NCI-H187 treated with DMSO at 0.1 percent for 48 hours (cell line): ENCODE measurements around the gene APBB2.

ENCODE experiments used
- DNase-seq: peaks from one replicate; lab custom pipeline; 2025; lab: John Stamatoyannopoulos, UW

The APBB2 gene

DNA sequence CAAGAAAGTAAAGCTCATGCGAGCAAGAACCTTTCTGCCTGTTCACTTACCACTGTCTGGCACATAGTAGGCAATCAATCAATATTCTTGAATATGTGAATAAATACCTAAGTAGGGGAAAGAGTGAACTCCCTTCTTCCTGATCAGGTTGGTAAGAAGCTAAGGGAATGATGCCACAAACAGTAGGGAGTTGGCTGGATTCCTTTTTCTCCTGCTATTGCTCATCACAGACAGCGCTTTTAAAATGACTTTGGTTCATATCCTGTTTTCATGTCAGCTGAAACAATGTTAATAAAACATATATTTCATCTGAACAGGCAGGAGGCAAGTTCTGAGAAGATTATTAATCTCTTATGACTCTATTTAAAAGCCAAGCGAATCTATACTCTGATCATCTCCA is 365.4 kb downstream of the APBB2 start:
- DNase-seq = no peak

DNA sequence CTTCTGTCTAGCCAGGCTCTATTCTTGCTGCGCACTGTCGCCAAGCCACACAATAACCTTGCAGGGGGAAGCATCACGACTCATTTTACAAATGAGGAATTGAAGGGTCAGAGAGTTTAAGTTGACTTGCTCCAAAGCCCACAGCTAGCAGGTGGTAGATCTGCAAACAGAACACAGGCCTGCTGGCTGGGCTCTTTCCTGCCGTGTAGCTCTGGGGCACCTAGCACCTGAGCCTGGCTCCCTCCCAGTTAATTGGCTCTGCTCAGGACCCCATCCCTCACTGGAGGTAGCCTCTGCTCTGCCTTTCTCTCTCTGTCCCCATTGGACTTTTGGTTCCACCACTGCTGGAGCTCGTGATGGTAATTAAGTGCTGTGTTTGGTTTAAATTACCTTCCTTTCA is 366.1 kb downstream of the APBB2 start:
- no peak for DNase-seq

DNA sequence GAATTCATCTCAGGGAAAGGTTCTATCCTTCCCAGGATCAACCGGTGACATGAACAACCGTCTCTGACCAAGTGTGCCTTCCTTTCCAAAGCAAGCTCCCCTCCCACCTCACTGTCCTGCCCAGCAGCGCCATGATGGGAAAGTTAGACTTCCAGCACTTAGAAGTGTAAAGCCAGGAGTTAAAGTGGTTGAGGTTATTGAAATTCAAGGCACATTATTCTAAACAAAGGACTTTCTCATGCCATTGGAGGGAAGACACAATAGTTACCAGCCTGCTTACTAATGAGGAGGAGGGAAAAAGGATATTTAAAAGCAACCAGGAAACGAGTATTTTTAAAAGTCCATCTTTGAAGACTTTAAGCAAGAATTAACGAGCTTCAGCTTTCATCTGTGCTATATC is 367.8 kb downstream of the APBB2 start:
- DNase-seq = no peak

DNA sequence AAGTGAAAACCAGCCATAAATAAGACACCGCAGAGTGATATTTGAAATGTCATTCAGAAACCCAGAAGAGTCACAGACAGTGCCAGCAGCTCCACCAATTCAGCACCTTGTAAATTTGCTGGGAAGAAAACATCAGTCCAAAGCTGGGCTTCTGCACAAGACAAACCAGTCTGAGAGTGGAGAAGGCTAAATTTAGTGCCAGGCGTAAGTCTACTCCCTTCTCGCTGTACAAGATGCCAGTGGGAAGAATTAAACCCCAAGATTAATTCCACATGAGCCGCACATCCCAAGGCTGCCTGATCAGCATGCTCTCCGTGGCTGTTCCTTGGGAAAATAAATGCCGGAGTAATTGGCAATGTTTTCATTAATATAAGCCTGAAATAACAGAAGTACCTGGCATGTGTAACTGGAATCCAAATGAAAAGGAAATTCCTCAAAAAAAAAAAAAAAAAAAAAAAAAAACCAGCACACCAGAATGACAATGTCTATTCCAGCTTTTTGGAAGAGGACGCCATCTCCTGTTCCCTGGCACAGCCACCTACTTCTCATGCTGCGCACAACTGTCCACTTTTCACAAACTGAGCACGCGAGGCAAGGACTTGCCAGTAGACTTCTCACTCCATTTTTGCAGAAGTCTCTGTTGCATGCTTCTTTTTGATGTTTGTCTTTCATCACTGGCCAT is 369.0 kb downstream of the APBB2 start:
- DNase-seq = no peak

DNA sequence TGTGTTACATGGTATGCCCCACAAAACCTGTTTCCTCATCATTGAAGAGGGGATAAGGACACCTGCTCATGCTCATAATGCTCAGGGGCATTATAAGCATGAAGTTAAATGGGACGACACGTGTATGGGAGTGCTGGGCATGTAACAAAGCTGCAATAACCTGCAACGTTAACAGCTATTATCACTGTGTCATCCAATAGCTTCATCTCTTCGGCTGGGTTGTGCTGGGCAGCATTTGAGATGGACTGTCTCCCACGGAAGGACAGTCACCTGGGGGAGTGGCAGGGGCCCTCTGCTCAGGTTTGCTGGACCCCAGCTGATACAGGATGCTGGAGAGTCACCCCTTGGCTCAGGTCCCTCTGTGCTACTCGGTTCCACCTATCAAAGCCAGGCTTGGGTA is 370.1 kb downstream of the APBB2 start:
- DNase-seq = no peak

DNA sequence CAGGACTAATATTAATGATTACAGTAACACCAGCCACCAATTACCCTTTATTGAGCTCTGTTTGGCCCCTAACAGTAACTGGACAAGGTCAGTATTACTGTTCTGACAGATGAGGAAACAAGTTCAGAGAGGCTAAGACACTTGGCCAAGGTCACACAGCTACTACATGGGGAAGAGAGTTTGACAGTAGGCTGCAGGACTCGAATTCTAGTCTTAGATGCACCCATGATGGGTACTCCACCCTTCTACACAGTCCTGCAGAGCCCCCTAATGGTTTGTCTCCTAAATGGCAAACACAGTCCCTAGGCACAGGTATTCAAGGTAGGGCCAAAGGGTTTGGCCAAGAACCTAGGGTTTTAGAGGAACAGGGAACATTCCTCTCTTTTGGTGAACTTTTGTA is 370.6 kb downstream of the APBB2 start:
- no peak for DNase-seq

DNA sequence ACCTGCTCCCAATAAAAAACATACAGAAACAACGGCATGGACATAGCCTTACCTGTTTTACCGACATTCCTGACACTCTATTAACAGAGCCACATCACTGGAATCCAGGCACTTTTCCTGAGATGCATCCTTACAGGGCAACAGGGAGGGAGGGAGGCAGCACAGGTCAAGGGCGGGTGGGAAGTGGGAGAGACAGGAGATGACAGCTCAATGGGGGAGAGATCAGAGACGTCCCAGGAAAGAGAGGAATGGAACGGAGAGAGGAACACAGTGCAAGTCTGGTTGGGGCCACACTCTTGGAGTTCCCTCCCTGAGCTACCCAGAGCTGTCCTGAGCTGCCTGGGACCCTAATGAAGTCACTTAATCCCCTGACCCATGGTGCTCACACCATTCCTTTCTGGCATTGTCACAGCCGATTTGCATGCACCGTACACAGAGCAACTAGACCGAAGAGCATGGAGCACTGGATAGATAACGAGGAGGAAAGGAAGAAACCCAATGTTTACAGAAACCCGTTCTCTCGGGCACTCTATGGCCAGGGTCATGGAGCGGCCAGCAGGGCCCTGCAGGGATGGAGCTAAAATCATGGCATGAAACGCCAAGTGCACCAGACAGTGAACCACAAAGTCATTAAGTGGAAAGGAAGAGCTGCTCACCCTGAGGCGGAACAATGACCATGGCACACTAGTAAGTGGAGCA is 371.5 kb downstream of the APBB2 start:
- no peak for DNase-seq

DNA sequence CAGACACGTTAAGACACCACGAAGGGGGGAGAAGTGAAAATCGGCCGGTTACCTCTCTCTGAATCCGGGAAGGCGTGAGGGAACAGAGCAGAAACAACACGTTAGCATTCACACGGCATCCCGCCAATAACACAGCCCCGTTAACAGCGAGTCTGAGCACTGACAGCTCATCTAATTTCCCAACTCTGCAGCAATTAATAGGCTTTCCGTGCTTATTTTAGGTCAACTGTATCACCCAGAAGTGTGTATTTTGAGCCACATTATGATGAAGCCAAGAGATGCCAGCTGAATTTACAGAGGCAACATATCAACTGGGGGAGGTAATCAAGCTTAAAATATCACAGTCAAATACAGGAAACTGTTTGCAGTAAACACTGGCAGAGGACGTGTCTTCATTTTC is 372.0 kb downstream of the APBB2 start:
- DNase-seq = no peak

DNA sequence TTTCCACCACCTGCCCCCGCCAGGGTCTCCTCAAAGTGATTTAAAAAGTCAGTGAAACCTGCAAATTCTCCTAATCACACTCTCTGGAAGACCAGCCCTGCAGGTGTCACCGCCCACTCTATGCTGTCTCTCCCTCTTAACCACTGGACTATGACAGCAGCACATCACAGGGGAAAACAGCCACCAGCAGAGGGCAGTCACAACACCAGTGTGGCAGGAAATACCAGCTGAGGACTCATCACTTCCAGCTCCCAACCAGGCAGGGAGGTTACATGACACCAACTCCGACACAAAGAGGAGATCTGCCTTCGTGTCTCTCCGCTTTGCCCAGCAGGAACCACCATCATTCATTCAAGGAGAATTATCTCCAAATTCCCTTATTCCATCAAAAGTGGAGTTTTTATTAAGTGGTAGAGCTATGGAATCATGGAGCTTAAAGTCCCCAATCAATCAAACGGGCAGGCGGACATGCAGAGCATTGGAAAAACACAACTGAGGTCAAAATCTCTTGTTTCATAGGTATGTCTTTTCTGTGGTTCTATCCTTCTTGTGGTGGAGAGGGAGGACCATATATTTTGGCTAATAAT is 373.3 kb downstream of the APBB2 start:
- DNase-seq = peak; percentile 32

DNA sequence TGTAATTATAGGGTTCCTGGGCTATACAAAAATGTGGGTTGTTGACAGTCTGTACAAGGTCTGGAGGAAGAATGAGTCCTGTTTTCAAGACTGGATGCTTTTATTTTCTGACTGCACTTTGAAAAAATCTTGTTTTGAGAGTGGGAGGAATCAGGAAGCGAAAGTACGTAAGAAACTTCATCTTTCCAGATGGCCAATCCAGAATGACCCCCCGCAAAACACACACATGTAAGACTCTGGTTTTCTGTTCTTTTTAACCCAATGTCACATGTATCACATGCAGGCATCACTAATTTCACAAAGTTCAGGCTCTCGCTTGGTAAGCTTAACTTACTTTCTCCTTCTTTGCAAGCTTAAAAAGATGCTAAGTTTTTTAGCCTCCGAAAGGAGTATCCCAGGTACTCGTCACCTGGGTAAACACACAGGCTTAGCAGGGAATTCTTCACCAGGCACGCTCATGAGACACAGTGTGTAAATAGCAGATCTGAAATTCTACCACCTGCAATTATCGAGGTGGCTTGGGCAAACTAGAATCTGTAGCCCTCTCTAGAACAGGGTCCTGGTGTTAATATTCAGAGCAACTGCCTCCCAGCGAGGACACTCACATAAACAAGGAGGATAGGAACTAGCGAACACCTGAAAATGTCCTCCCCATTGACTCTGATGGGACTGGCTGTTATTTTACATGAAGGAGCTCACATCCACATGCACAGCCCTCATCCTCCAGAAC is 373.9 kb downstream of the APBB2 start:
- DNase-seq = no peak

DNA sequence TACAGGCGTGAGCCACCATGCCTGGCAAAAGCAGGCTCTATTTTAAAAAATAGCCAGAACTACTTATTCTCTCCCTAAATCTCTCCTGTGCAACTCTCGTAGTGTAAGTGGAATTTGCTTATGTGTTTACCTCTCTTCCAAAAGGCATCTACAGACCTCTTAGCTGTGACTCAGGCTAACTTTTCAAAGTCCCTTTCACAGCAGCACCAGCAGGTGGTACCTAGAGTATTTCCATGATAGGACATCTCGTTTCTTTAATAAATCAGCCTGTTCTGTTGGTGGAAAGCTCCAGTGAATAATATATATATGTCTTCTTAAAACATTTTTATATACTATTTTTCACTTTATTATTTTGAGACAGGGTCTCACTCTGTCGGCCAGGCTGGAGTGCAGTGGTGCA is 375.6 kb downstream of the APBB2 start:
- no peak for DNase-seq

DNA sequence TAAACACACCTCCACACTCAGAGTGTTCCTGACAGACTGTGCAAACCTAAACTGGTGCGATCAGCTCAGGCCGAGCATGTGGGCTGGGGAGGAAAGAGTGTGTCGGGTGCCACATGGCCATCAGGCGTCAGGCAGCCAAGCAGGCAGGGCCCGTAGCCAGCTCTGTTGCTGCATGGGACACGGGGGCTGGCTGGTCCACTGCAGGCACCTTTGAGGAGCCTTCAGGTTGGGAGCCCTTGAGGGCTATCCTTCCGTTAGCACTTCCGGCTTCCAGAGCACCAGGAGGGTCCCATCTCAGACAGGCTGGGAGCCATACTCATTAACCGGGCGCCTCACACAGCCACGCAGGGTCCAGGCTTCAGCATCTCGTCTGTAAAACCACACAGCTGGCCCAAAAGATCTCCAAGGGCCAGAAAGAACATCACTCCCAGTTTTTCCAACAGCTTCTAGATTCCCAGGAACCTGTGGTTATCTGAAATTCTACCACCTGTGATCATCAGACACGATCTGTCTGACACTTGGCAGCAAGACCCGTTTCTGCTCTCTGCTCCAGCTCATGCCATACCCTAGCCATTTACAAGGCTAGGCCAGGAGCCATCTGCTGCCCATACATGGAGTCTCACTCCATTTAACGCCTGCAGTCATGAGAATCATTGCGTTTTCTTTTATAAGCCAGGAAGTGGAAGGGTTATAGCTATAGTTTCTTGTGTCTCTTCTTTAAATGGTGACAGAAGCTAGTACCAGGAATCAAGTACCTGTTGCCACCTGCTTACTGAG is 377.1 kb downstream of the APBB2 start:
- DNase-seq = no peak

DNA sequence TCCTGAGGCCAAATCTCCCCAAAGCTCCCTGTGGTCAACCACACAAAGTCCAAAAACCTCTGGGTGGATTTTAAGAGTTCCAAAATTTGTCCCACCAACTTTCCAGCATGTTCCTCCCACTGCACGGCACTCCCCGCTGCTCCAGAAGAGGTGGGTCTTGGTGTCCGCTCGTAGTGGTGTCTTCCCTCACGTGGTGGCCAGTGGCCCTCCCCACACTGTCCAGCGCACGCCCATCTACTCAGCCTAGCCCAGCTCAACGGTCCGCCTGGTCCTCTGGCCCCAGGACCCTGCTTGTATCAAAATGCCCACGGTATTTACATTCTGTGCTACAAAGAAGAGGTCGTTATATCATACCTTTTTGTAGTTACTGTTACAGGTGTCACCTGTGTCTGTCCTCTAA is 381.1 kb downstream of the APBB2 start:
- DNase-seq = no peak

DNA sequence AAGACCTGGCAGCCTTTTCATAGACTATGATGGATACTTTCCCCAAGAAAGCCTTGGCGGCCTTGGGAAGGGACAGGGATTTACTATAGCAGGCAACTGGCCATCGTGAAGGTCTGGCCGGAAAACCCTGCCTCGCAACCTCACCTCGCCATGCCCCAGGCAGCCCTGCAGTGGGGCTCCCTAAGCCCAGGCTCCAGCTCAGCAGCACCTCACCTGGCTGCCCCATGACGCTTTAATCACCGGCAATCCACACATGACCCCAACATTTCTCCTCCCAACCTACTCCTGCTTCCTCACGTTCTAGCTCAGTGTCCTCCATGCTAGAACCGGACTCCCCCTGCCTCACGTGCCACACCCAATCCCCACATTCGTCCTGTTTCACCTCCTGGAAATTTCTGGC is 382.2 kb downstream of the APBB2 start:
- DNase-seq = no peak

DNA sequence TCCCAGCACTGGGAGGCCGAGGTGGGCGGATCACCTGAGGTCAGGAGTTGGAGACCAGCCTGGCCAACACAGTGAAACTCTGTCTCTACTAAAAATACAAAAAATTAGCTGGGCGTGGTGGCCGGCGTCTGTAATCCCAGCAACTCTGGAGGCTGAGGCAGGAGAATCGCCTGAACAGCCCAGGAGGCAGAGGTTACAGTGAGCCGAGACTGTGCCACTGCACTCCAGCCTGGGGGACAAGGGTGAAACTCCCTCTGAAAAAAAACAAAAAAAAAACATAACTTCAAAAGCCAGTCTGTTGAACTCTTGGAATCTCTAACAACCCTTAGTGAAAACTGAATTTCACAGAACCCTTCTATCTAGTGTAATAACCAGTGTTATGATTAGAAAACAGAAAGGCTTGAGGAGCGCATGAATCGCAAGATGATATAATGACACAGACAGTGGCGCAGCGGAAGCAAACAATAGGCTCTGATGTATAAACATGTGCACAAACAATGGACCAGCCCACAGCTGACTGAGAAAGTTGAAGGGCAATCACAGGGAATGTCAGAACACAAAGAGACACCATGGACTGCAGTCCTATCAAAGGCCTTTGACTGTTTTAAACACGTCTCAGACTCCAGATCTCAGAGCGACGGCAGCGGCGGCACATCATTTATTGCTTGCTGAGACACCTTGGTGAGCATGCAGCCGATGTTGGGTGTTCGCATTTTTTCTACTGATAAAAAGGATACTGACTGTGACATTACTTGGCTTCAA is 383.0 kb downstream of the APBB2 start:
- no peak for DNase-seq

DNA sequence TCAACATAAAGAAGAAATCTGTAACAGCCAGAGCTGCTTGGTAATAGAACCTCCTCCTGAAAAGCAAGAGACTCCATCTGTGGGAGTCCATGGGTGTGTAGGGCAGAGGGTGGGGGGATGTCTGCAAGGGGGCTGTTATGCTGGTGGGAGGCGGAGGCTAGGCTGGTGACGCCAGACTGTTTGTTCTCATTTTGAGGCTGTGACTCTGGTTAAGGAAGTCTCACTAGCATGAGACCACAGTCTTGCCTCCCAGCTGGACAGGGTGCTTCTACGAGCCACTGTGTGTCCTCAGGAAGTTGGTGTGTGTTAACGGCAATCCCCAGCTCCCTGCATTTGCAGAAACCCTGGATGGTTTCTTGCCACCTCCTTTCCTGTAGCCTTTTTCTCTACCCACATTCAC is 384.8 kb downstream of the APBB2 start:
- no peak for DNase-seq

DNA sequence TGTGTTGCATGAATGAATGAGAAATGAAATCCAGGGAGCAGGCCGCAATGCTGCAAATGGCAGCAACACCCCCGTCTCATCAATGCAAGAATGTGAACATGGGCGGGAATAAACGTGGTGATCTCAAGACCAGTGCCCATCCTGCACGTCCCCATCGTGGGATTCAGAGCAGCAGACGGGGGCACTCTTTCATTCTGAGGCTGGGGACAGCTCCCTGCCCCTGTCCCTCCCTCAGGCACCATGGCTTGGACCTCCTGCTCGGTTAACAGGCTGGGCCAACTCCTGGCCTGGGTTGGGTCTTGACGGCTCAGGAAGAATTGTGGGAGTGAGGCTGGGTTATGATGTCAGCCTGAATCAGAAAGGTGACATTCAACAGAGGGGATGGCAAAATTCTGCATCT is 385.7 kb downstream of the APBB2 start:
- DNase-seq = no peak

DNA sequence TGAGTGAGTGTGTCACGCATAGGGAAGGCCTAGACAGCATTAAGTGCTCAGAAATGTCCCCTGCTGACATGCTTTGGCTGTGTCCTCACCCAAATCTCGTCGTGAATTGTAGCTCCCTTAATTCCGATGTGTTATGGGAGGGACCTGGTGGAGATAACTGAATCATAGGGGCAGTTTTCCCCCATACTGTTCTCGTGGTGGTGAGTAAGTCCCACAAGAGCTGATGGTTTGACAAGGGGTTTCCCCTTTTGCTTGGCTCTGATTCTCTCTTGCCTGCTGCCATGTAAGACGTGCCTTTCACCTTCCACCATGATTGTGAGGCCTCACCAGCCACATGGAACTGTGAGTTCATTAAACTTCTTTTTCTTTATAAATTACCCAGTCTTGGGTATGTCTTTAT is 386.6 kb downstream of the APBB2 start:
- DNase-seq = no peak

DNA sequence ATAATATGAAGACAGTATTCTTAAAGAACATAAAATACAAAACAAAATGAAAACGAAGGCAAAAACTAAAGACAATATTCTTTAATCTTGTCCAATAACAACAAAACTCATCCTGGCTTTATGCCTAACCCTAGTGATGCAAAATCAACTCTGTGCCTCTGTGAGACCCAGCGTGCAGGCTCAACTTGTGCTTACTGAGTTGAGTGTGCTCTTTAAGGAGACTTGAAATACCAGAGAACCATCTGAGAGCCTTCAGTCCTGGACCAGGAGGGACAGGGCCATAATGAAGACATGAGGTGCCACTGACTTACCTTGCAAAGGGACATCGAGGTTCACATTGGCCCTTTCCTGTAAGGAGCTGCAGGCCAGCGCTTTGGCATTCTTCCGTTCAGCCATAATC is 387.5 kb downstream of the APBB2 start:
- no peak for DNase-seq

DNA sequence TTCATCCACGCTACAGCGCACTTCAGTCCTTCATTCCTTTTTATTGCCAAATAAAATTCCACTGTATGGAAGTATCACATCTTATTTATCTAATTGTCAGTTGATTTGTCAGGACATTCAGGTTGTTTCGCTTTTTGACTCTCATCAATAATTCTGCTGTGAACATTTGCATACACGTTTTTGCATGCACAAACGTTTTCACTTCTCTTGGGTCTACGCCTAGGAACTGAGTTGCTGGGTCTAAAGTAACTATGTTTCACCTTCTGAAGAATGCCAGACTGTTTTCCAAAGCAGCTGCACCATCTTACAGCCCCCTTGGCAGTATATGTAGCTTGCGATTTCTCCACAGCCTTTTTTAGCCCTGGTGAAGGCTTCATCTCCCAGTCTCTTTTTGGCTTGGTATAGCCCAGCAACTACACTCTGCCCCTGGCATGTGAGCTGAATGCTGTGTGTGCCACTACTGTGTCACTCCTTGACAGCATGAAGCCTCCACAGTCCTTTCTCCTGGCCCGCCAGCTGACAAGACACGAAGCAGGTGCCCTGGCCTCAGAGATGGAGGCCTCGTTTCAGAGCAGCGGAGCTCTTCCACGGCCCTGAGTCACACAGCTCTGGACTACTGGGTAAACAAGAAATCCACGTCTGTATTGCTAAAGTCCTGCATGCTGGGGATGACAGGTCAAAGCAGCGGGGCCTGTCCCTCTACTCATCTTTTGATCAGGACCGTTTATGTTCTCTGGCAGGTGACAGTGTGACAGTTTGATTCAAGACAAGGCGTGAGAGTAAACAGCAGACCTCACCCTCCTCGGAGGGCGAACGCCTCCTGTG is 389.1 kb downstream of the APBB2 start:
- DNase-seq = no peak
